Skin of body (tissue), 2 donors: ENCODE results near the gene PRRT1B. TPM values are rescaled to one million over a fixed set of nuclear protein-coding genes. Genes with fewer than 3 reads are reported as not detected.
A peak's percentile ranks its signal among the peaks of the same experiment; 100 is the strongest.

ENCODE experiments used
- DNase-seq: peaks from one replicate; lab custom pipeline; 2025; lab: John Stamatoyannopoulos, UW
- total RNA-seq: library from RNA; depleted of rRNA; stranded (reverse); fragments of >200 nt; gene quantifications from one replicate; pipeline ENCODE4 v1.2.3, GENCODE V29; 2014

Gene PRRT1B
- total RNA-seq, 1 donor from 2014 or later, result not detected

DNA sequence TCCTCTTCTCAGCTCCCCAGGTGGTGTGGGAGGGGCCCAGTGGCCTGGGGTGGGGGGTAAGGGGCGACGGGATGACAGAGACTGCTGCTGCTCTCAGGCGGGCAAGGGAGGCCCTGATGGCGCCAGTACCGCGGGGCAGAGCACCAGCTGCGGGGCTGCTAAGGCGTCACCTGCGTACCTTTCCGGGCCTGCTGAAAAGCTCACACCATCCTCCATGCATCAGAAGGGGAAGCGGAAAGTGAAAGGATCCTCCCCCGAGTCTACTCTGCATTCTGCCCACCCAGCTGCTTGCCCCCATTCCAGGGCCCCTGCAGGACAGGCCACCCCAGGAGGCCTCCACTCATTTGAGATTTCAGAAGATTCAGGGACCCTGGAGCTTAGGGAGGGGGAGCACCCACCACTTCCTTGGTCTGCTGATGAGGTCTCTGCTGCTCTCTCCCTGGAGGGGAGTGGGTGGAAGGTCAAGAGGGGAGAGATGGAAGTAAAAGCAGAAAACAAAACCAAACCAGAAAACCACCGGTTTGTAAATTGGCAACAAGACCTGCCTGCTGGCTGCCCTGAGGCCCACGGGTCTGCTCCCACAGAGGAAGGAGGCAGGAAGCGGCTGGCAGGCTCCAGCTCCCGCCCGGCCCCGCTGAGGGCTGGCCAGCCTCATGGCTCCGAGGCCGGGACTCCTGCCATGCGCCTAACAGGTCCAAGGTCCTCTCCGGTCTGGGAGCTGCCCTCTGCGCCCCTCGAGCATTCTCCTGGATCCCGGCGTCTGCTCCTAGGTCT, 33.6 kb downstream of the PRRT1B start:
- no peak for DNase-seq

DNA sequence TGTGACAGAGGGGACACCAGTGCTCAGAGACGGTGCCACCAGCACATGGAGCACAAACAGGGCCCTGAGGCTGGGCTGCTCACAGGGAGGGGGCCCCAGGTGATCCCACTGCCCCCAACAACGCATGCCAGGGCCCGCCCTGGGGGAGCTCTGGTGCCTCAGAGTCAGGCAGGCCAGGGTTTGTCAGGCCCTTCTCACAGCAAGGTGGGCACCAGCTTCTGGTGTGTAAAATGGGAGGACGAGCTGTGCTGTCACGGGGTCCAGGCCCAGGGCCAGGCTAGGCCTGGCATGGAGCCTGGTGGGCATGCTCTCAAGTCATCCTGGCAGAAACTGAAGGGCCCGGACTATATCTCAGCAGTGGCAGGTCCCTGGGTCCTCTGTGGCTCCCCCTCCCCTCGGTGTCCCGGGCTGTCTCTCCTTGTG, 34.5 kb downstream of the PRRT1B start:
- no peak for DNase-seq

DNA sequence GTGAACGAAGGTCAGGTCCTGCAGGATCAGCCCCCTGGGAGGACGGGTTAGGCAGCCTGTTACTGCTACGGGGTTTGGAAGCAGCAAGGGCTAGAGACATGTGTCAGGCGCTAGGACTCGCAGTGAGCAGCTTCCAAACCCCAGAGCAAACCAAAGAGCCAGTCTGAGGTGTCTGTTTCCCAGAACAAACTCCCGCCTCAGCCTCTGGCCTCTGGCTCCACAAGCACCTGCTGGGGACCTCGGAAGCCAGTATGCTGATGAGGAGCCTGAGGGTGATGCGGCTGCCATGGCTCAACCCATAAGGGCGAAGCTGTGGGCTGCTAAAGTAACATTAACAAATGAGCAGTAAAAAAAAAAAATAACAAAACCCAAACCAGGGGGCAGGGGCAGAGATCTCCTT, 35.0 kb downstream of the PRRT1B start:
- DNase-seq, result no peak

DNA sequence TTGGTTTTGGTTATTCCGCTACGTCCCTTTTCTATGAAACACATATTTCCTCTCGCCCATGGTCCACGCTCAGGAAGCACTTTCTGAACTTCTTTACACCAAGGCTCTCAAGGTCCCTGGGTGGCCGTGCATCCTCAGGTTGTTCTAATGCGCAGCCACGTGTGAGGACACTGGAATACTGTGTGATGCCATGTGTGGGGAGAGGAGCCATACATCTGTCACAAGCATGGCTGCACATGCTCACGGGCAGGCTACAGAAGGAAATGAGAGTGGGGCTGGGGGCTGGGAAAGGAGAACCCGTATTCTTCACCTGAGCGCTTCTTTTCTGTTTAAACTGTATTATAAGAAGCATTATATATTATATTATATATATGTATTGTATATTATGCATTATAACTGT, 36.7 kb downstream of the PRRT1B start:
- no peak for DNase-seq

DNA sequence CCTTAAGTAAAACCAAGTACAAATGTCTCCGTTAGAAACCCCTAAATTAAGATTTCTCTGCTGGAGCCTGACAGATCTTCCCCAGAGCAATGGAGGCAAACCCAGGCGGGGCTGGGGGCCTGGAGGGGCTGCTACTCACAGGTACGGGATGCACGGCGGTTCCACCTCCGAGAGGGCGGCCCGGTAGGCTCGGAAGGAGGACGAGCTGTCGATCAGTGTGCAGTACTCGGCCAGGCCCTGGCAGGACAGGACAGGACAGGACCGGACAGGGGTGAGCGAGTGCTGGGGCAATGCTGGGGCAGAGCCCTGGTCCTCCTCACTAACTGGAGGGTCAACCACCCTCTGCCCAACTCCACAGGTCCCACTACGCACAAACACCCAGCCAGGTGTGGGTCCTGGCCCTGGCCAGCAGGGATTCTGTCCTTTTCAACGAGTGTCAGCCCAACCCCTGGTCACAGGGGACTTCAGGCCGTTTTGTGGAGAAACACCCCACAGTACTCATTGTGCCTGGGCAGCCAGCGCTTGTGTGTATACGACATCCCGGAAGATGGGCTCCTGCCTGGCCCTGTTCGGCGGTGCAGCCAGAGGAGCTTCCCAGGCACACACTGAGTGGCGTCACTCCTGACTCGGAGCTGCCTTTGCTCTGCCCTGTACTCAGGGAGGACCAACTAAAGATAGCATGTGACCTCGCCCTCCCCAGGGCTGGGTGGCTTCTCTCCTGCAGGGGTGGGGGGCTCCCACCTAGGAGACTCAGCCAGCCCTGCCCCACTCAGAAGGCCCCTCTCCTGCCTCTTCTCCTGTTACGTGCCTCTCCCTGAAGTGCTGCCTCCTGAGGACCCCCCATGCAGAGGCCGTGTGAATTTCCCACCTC, 37.4 kb downstream of the PRRT1B start:
- no peak for DNase-seq

DNA sequence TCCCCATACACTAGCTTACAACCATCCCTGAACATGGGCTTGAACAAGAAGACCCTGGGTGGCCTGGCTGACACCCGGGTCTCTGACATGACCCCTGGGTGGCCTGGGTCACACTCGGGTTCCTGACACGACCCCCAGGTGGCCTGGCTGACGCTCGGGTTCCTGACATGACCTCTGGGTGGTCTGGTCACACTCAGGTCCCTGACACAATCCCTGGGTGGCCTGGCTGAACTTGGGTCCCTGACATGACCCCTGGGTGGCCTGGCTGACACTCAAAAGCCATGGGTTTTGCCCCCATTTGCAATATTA, 38.0 kb downstream of the PRRT1B start:
- no peak for DNase-seq

DNA sequence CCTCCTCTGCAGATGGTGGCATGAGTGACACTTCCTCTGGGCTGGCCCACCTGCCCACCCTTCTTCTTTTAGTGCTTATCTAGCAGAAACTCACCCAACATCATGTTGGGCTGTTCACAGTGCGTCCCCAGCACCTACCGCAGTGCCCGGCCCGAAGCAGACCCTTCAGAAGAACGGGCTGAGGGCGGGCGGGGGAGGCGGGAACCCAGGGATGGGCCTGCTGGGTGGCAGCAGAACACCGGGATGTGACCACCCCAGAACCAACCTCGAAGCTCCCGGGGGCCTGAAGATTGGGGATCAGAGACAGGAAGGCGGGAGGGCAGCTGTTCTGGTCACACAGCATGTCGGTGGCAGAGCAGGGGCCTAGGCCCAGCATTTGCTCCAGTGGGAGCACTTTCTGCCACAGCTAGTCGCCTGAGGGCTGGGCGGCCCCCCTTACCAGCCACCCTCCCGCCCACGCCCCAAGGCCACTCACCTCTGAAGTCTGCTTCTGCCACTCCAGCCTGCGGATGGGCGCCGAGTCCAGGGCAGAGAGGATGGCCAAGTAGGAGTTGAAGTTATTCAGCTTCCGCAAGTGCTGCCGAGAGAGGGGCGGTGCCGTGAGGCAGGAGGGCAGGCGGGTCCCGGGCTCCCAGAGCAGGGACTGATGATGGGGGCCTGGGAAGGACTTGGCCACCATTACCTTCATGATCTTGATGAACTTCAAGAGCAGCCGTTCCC, 38.7 kb downstream of the PRRT1B start:
- DNase-seq, result no peak

DNA sequence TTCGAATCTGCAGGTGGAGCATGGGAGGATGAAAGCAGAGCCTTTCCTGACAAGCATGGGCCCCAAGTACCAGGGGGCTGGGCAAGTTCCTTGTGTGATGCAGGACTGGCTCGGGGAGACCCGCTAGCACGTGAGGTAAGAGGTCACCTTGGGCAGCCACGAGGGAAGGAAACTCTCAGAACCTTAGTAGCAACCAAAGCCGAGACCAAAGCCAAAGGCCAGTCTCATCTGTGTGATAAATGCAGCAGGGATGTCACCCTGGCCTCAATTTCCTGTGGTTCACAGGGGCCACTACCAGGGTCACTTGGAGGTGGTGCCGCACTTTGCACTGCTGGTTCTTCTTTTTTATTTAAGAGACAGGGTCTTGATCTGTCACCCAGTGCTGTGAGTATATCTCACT, 39.5 kb downstream of the PRRT1B start:
- DNase-seq, result no peak

DNA sequence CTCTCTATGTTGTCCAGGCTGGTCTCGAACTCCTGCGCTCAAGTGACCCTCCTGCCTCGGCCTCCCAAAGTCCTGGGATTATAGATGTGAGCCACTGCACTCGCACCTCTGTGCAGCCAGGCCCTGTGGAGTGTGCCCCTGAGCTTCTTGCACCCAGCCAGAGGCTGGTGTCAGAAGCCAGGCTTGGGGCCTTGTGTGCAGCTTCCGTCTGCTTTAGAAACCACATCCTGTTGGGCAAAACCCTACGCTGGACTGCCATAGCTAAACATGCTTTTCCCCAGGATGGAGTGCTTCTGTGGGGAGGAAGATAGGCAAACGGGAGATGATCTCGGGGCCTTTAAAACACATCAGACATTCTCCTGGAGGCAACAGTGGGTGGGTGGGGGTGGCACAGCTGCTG, 40.1 kb downstream of the PRRT1B start:
- no peak for DNase-seq

DNA sequence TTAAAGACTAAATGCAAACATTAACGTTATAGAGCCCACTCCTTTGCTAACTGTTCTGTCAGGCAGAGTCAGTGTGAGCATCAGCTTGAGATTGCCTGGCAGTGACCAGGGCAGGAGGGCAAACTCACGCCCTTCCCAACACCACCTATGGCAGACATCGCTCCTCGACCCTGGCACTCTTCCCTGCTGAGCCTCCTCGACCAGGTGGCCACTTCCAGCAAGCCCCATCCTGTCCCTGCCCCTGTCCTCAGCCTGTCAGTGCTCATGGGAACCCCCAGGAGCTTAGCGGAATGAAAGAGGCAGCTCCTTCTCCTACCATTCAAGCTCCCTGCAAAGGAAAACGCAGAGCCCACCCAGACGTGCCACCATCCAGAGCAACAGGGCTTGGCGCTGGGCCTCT, 42.0 kb downstream of the PRRT1B start:
- DNase-seq, result no peak

DNA sequence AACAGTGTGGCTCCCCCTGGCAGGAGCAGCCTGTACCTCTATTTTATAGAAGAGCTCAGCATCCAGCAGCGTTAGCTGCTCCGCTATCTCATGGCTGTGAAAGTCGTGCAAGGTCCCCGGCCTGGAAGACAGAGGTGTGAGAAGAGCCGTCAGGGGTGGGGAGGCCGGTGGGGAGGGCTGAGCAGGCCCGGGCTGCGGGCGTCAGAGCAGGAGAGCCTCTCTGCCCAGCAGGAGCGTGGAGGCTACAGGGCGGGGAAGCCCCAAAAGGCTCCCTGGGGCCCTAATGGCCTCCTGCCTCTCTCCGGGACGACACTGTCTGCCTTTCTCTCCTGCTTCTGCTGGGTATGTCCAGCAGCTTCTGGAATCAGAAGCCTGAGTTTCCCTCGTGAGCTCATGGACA, 42.6 kb downstream of the PRRT1B start:
- no peak for DNase-seq

DNA sequence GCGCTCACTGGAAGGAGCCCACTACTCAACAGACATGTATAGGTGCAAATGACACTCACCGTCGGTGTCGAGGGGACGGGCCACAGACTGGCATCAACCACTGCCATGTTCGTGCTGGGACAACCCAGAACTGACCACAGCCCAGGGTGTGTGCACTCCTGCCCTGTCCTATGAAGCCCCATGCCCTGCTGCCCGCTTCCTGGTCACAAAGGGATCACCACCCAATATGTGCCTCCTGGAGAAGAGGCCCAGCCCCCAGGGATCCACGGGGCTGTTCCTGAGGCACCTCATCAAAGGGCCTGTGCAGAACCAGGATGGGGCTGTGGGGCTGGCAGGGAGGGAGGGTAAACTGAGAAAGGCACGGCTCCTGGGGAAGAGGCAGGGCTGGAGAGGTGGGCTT, 43.1 kb downstream of the PRRT1B start:
- DNase-seq, result no peak

DNA sequence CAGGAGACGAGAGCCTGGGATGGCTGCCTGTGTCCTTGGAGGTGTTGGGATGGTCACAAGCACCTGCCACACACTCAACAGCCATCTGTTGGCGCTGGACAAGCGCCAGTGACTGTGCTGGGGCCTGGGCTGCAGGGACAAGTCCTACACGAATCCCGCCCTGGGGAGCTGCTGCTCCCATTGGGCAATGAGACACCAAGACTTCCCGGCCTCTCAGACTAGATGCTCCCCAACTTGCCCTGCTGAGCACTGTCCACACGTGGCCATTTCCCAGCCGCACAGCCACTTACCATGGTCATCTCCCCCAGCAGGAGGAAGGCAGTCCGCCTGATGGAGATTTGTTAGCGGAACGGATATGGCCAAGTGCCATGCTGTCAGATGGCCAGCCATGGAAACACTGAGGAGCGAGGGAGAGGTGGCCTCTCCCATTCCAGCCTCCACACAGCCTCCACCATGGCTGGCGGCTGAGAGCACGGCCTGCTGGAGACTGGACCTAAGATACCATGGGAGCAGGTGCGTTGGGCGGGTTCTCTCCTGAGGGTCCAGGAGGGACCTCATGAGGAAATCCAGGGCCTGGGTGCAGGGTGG, 43.9 kb downstream of the PRRT1B start:
- no peak for DNase-seq

DNA sequence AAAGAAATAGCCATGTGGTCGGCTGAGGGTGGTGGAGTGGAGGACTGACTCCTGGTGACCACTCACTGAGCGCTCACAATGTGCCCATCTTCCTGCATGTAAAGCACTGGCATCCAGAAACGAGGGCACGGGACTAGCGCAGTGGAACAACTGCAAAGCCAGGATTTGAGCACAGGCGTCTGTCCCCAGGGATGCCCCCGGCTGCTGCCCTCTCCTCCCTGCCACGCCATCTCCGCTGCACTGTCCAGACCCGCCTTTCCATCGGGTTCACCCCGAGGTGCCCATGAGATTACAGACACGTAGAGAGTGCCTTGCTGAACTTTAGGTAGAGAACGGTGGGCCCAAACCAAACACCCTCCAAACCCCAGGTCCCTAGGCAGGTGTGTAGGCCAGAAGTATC, 44.7 kb downstream of the PRRT1B start:
- DNase-seq, result no peak

DNA sequence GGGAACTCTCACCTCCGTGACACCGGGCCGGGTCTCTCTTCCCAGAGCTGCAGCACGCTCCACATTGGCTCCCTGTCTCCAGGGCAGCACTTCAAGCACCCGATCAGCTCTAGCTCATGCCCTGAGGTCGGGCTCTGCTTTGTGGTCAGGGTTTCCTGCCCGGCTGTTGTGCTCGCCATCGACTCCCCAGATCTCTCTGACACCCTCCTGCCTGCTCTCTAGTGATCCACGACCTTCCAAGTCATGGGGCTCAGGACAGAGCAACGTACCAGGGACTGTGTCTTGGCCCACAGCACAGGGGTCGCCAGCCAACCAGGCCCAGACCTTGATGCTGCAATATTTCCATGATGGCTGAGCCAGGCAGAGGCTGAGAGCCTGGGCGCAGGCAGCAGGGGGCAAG, 45.1 kb downstream of the PRRT1B start:
- no peak for DNase-seq

DNA sequence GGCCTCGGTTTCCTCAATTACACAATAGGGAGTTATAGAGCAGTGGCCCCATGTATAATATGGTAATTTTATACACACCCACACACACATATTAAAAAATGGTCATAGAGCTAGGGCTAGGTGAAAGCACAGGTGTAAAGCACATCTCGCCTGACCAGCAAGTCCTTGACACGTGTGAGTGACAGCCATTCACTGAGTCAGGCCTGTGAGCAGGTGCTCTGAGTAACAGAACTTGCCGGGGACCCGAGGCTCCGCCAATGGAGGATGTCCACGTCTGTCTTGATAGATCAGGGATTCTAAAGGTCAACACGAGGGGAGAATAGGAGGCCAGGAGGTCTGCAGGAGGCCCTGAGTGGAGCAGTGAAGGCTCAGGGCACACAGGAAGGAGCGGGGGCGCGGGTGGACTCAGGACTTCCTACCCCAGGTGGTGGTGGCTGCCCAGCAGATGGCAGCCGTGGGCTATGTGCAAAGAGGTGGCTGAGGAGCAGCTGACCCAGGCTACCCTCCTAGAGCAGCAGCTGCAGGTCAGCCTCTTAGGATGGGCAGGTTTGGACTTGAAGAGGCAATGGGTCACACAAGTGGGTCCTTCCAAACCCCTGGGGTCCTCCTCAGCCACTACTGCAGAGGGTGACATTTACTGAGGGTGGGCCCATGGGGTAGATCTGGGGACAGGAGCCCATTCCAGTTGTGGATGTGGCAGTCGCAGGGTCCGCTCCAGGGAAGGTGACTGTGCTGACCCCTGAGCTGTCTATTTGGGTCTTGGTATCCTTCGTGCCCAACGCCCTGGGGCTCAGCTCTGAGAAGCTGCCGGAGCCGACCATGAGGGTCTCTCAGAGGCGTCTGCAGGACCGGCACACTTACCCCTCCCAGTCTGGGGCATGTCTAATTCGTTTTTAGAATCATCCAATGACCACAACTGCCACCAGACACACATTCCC, 45.9 kb downstream of the PRRT1B start:
- DNase-seq, result peak; percentile 22

DNA sequence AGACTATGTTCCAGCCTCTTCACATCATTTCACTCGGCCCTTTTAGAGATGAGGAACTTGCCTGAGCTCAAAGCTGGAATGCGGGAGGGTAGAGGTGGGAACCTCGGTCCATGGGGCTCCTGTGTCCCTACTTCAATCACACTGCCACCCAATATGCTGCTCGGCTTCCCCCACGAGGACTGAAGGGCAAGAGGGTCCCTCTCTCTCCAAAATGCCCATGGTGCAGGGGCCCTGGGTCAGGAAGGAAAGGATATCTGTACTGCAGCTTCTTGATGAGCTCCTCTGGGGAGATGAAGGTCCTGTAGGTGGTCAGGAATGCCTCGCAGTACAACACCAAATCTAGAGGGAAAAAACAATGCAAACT, 46.5 kb downstream of the PRRT1B start:
- DNase-seq, result no peak

DNA sequence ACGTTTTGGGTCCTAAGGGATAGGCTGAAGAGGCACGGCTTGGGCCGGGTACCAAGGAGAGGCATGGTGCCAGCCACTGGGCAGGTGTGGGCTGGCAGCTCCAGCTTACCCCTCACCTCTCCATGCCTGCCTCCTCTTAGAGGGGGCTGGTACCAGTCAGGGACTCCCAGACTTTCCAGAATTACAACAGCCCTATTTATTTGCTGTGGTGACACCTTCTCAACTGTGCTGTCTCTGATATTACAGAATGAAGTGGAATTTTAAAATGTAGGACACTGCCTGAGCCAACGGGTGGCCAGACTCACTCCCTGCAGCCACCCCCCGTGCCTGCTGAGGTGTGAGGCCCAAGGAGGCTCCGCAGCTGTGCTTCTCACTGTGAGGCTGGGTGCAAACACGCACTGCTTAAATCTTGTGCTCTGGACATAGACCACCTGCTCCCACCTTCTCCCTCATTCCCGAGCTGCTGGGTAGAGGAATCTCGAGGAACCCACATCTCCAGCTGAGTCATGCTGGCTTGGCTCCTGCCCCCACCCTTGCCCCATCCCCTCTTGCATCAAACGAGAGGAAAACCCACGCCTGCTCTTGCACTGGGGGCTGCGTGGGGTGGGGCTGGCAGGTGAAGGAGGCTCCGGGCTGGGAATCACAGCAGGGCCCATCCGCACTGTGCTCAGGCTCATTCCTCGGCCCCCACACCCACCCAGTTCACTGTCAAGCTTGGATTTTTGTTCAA, 47.9 kb downstream of the PRRT1B start:
- DNase-seq, result no peak

DNA sequence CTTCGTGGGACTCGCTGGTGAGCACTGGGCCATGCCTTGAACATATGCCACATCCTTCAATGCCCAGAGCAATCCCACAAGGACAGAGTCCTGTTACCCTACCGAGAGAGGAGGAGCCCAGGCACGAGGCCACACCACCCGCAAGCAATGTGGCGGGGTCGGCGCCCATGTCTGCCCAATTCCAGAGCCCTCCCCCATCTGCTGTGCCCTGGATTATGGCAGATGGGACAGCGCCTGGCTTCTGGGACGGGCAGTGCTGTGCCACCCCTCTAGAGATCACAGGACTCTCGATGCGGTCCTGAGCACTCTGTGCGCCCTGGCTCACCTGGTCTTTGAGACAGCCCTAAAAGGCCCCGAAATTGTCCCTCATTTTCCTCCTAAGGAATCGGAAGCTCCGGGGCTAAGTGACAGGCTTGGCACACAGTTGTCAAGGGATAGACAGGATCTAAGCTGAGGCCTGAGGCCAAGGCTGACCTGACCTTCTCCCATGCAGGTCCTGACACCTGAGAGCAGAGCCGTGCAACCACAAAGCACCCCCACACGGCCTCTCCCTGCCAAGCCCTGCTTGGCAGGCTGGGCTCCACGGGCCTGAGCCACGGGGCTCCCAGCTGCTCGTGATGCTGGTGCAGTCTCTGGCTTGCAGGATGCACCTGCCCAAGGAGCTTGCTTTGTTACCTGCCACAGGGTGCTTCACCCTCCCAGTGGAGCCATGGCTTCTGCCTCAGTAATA, 48.8 kb downstream of the PRRT1B start:
- no peak for DNase-seq
